IMR-90 (cell line): ENCODE results near the gene EEF1B2.
"Not testable (repeated sequence)": the region's sequence is repeated elsewhere in the genome, so short reads cannot be mapped to it uniquely, and the experiment has no call there.

Source experiments
- BHLHE40 ChIP-seq: fragments of 150-350 bp; IDR thresholded peaks from 2 replicates; pipeline ENCODE4 v1.6.1; 2016; ENCODE audit warnings: mild to moderate bottlenecking, low read depth, low read length
- MAFK ChIP-seq: IDR thresholded peaks from 2 replicates; pipeline ENCODE4 v1.6.1; 2012; ENCODE audit warnings: low read depth, low read length, improper control_type of control experiment
- MXI1 ChIP-seq: IDR thresholded peaks from 2 replicates; pipeline ENCODE4 v1.6.1; 2012; ENCODE audit warnings: low read depth, mild to moderate bottlenecking, low read length, moderate library complexity, borderline replicate concordance
- TF ChIP-seq, protein P1 (sequence below): conservative IDR thresholded peaks from 2 replicates; pipeline ENCODE4 v1.5.1; 2012; ENCODE audit warnings: mild to moderate bottlenecking, low read depth, low read length, improper control_type of control experiment
- TF ChIP-seq, protein P2 (sequence below): fragments of 150-350 bp; IDR thresholded peaks from 2 replicates; pipeline ENCODE4 v1.6.1; 2016; ENCODE audit warnings: low read depth, mild to moderate bottlenecking, low read length, moderate library complexity, borderline replicate concordance

GRCh38 chr2:206207316-206207715 is 47.6 kb downstream of the EEF1B2 start:
- TF ChIP-seq MXI1, MAFK, BHLHE40: not testable (repeated sequence)
- TF ChIP-seq, protein P1, sequence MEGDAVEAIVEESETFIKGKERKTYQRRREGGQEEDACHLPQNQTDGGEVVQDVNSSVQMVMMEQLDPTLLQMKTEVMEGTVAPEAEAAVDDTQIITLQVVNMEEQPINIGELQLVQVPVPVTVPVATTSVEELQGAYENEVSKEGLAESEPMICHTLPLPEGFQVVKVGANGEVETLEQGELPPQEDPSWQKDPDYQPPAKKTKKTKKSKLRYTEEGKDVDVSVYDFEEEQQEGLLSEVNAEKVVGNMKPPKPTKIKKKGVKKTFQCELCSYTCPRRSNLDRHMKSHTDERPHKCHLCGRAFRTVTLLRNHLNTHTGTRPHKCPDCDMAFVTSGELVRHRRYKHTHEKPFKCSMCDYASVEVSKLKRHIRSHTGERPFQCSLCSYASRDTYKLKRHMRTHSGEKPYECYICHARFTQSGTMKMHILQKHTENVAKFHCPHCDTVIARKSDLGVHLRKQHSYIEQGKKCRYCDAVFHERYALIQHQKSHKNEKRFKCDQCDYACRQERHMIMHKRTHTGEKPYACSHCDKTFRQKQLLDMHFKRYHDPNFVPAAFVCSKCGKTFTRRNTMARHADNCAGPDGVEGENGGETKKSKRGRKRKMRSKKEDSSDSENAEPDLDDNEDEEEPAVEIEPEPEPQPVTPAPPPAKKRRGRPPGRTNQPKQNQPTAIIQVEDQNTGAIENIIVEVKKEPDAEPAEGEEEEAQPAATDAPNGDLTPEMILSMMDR = not testable (repeated sequence)
- TF ChIP-seq, protein P2, sequence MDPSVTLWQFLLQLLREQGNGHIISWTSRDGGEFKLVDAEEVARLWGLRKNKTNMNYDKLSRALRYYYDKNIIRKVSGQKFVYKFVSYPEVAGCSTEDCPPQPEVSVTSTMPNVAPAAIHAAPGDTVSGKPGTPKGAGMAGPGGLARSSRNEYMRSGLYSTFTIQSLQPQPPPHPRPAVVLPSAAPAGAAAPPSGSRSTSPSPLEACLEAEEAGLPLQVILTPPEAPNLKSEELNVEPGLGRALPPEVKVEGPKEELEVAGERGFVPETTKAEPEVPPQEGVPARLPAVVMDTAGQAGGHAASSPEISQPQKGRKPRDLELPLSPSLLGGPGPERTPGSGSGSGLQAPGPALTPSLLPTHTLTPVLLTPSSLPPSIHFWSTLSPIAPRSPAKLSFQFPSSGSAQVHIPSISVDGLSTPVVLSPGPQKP = not testable (repeated sequence)
